Fibroblast of villous mesenchyme (primary cell): Measurements from ENCODE around the gene ATG4D. TPM values are rescaled to one million over a fixed set of nuclear protein-coding genes. Genes with fewer than 3 reads are reported as not detected.

Experiments
- DNase-seq: peaks from one replicate; pipeline ENCODE4 v3.0.0-alpha.2; 2010; ENCODE audit warnings: low read depth
- H3K4me3 ChIP-seq: 2 replicates; pipeline ENCODE4 v1.5.1; 2011; ENCODE audit warnings: low read depth, mild to moderate bottlenecking, low read length
- CTCF ChIP-seq: IDR thresholded peaks from 2 replicates; pipeline ENCODE4 v1.5.1; 2012; ENCODE audit warnings: low read depth, mild to moderate bottlenecking, low read length; ENCODE audit not compliant: insufficient read depth
- total RNA-seq: library from RNA; depleted of rRNA; stranded (reverse); fragments of >200 nt; gene quantifications from 2 replicates; pipeline ENCODE4 v1.2.3, GENCODE V29; 2012

ATG4D gene
- total RNA-seq, 1 donor: 16.0 TPM

GRCh38 chr19:10503002-10503789 lies 40.5 kb upstream of the ATG4D start, which contains the start of gene KEAP1:
Gene KEAP1 (minus strand): TSS chr19:10503356. CDS start chr19:10500033, 3,323 bp downstream.
- peak within 1 kb of the TSS; percentile 89 for H3K4me3 ChIP-seq
- peak; percentile 37 for DNase-seq
- TF ChIP-seq CTCF: no peak

- peak; percentile 89 for TF ChIP-seq CTCF
- H3K4me3 ChIP-seq: no peak overlapping the region
- peak; percentile 74 for DNase-seq
Observed at GRCh38 chr19:10505583-10506229, 38.0 kb upstream of the ATG4D start.

- no peak for TF ChIP-seq CTCF
- no peak for DNase-seq
- H3K4me3 ChIP-seq: no peak overlapping the region
Observed at GRCh38 chr19:10508036-10508435, 35.7 kb upstream of the ATG4D start.

GRCh38 chr19:10508707-10509106 lies 35.0 kb upstream of the ATG4D start:
- H3K4me3 ChIP-seq: no peak overlapping the region
- no peak for DNase-seq
- TF ChIP-seq CTCF: no peak

- H3K4me3 ChIP-seq: no peak overlapping the region
- DNase-seq: no peak
- peak; percentile 78 for TF ChIP-seq CTCF
Observed at GRCh38 chr19:10510301-10510802, 33.4 kb upstream of the ATG4D start.

- DNase-seq: no peak
- no peak overlapping the region for H3K4me3 ChIP-seq
- TF ChIP-seq CTCF: no peak
Observed at GRCh38 chr19:10513223-10513622, 30.5 kb upstream of the ATG4D start.
